ENCODE measurements around the gene CCIN. TPM values are rescaled to one million over a fixed set of nuclear protein-coding genes. Genes with fewer than 3 reads are reported as not detected.
"Not testable (repeated sequence)": the region's sequence is repeated elsewhere in the genome, so short reads cannot be mapped to it uniquely, and the experiment has no call there.

The CCIN gene
- total and polyA plus RNA-seq, 7 donors = 0.03 to 0.04 TPM; not detected in 5

DNA sequence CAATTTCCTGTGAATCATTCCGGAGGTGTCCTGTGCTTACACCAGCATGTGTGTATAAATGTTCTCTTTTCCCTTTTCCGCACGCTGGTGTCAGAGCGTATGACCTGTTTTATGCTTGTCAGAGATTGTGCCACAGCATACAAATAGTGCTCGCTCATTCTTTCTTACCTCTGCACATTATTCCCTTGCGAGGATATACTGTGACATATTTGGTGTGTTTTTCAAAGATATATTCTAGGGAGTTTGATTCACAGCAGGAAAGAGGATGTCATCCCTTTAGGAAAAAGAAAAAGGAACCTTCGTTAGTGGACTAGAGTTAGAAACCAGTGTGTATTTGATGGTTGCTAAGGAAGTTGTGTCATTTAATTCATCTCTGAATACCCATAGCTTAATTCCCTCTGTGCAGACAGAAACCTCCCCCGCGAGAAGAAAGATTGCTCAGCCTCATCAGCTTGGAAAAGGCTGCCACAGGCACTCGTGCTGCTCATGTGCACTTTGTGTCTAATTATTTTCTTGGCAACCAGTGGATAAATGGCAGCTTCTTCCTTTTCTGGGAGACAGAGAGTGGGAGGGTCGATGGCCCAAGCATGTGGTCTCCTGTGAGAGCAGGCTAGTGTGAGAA, 14.7 kb upstream of the CCIN start:
- peaks cover 4% of the 10 kb centered on the region for H3K9me3 ChIP-seq
- TF ChIP-seq, protein P1, sequence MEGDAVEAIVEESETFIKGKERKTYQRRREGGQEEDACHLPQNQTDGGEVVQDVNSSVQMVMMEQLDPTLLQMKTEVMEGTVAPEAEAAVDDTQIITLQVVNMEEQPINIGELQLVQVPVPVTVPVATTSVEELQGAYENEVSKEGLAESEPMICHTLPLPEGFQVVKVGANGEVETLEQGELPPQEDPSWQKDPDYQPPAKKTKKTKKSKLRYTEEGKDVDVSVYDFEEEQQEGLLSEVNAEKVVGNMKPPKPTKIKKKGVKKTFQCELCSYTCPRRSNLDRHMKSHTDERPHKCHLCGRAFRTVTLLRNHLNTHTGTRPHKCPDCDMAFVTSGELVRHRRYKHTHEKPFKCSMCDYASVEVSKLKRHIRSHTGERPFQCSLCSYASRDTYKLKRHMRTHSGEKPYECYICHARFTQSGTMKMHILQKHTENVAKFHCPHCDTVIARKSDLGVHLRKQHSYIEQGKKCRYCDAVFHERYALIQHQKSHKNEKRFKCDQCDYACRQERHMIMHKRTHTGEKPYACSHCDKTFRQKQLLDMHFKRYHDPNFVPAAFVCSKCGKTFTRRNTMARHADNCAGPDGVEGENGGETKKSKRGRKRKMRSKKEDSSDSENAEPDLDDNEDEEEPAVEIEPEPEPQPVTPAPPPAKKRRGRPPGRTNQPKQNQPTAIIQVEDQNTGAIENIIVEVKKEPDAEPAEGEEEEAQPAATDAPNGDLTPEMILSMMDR (IDR thresholded peaks at IDR 0.05) = no peak
- peak in 1 of 2 donors; percentile 41 for DNase-seq
- no peaks in the 10 kb centered on the region for H3K27me3 ChIP-seq (ENCODE audit: insufficient read depth in 3 of 3, low read length in 2 of 3)
- ATAC-seq = peak in 2 of 4 donors; percentile 29 to 39
- peaks cover 3% of the 10 kb centered on the region for H3K4me1 ChIP-seq
- intact Hi-C loops (cut with DNase I) = no loop called here
- H3K4me3 ChIP-seq = no peak overlapping the region
- no peaks in the 10 kb centered on the region for H3K36me3 ChIP-seq (ENCODE audit: insufficient read depth in 1 of 2, low read depth in 1 of 2)
- peak overlapping the region; percentile 53 for H3K27ac ChIP-seq
- WGBS, 3 donors = 17 to 33% (median 22%) methylated on average over 11 of the region's 11 CpGs

DNA sequence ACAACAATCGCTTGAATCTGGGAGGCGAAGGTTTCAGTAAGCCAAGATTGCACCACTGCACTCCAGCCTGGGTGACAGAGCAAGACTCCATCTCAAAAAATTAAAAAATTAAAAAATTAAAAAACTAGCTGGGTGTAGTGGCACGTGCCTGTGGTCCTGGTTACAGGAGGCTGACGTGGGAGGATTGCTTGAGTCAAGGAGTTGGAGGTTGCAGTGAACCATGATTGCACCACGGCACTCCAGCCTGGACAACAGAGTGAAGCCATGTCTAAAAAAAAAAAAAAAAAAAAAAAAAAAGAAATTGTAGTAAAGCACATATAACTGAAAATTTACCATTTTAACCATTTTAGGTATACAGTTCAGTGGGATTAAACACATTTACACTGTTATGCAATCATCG, 13.1 kb upstream of the CCIN start:
- Histone ChIP-seq H3K36me3 (ENCODE audit: insufficient read depth in 1 of 2, low read depth in 1 of 2) (no peaks in the 10 kb centered on the region), H3K4me3 (no peak overlapping the region), H3K27ac (no peak overlapping the region), H3K27me3 (ENCODE audit: insufficient read depth in 3 of 3, low read length in 2 of 3) (no peaks in the 10 kb centered on the region), H3K4me1 (no peaks in the 10 kb centered on the region), H3K9me3 (peaks cover 4% of the 10 kb centered on the region)
- TF ChIP-seq, protein P1 (IDR thresholded peaks at IDR 0.05) = no peak
- intact Hi-C loops (cut with DNase I) = no loop called here
- 90 to 98% (median 98%) methylated on average over 6 of the region's 6 CpGs for WGBS, 3 donors
- ATAC-seq = no peak
- DNase-seq = no peak

DNA sequence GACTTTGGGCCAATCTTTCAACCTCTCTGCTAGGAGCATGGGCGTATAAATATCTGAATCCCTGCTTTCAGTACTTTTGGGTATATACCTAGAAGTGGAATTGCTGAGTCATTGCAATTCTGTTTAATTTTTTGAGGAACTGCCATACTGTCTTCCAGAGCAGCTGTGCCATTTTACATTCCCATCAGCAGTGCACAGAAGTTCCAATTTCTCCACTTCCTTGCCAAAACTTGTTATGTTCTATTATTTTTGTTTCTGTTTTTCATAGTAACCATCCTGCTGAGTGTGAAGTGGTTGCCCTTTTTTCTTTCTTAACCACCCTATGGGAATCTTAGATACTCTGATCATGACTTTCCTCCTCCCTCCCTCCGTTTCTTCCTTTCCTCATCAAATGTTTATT, 11.1 kb upstream of the CCIN start:
- intact Hi-C loops (cut with DNase I) = no loop called here
- no peak for DNase-seq

GRCh38 chr9:36158917-36159316, 10.3 kb upstream of the CCIN start:
- WGBS, 3 donors = 52 to 66% (median 59%) methylated on average over 7 of the region's 7 CpGs

More for the DNA sequence above, 11.1 kb upstream of the CCIN start:
- Histone ChIP-seq H3K4me3 (no peak overlapping the region), H3K9me3 (peaks cover 4% of the 10 kb centered on the region), H3K4me1 (no peaks in the 10 kb centered on the region), H3K27ac (peak overlapping the region; percentile 53), H3K27me3 (ENCODE audit: insufficient read depth in 3 of 3, low read length in 2 of 3) (peaks cover 0 to under 1% (median 0%) of the 10 kb centered on the region in 3 donors), H3K36me3 (ENCODE audit: insufficient read depth in 1 of 2, low read depth in 1 of 2) (no peaks in the 10 kb centered on the region)
- WGBS, 3 donors = 44 to 68% (median 49%) methylated on average over 2 of the region's 2 CpGs
- TF ChIP-seq, protein P1 (IDR thresholded peaks at IDR 0.05) = no peak
- ATAC-seq = peak in 1 of 4 donors; percentile 44

DNA sequence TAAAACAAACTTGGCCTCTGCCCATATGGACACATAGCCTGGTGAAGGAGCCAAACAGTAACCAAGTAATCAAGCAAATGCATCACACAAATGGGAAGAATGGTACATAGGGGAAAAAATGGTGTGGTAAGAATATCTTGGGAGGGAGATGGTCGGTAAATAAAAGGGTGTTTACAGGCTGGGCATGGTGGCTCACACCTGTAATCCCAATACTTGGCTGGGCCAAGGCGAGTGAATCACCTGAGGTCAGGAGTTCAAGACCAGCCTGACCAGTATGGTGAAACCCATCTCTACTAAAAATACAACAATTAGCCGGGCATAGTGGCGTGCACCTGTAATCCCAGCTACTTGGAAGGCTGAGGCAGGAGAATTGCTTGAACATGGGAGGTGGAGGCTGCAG, 9.7 kb upstream of the CCIN start:
- intact Hi-C loops (cut with DNase I); H3K27ac ChIP-seq; ATAC-seq; H3K27me3 ChIP-seq (ENCODE audit: insufficient read depth in 3 of 3, low read length in 2 of 3); H3K9me3 ChIP-seq; DNase-seq; H3K4me1 ChIP-seq; H3K4me3 ChIP-seq; H3K36me3 ChIP-seq (ENCODE audit: insufficient read depth in 1 of 2, low read depth in 1 of 2): not testable (repeated sequence)
- WGBS, 3 donors = 81 to 86% (median 84%) methylated on average over 4 of the region's 4 CpGs

More at GRCh38 chr9:36158917-36159316, 10.3 kb upstream of the CCIN start:
- intact Hi-C loops (cut with DNase I) = no loop called here
- peak in 1 of 4 donors; percentile 34 for ATAC-seq
- Histone ChIP-seq H3K4me3 (no peak overlapping the region), H3K27me3 (ENCODE audit: insufficient read depth in 3 of 3, low read length in 2 of 3) (peaks cover 0 to 8% (median 0%) of the 10 kb centered on the region in 3 donors), H3K4me1 (peaks cover 2% of the 10 kb centered on the region), H3K36me3 (ENCODE audit: insufficient read depth in 1 of 2, low read depth in 1 of 2) (no peaks in the 10 kb centered on the region), H3K9me3 (peaks cover 4% of the 10 kb centered on the region), H3K27ac (peak overlapping the region; percentile 53)
- TF ChIP-seq, protein P1 (IDR thresholded peaks at IDR 0.05) = no peak
- DNase-seq = no peak

DNA sequence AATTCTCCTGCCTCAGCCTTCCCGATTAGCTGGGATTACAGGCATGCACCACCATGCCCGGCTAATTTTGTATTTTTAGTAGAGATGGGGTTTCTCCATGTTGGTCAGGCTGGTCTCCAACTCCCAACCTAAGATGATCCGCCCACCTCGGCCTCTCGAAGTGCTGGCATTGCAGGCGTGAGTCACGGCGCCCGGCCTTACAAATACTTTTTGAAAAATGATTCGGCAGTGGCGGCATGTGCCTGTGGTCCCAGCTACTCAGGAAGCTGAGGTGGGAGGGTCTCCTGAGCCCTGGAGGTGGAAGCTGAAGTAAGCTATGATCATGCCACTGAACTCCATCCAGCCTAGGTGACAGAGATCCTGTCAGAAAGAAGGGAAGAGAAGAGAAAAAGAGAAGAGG, 9.1 kb upstream of the CCIN start:
- not testable (repeated sequence) for H3K27me3 ChIP-seq (ENCODE audit: insufficient read depth in 3 of 3, low read length in 2 of 3); ATAC-seq; H3K9me3 ChIP-seq; H3K4me1 ChIP-seq; H3K27ac ChIP-seq; H3K4me3 ChIP-seq; DNase-seq; H3K36me3 ChIP-seq (ENCODE audit: insufficient read depth in 1 of 2, low read depth in 1 of 2)
- 69 to 92% (median 72%) methylated on average over 11 of the region's 11 CpGs for WGBS, 3 donors
- intact Hi-C loops (cut with DNase I) = loop anchor here in 1 of 2 donors (5.0 kb wide), 1 partner anchor 58 kb away; no protein-coding TSS in a partner anchor
